C4-2B (cell line): ENCODE measurements around the gene UBE2F.

ENCODE experiments used
- ZFX ChIP-seq: fragments of 450-650 bp; IDR thresholded peaks from 2 replicates; pipeline ENCODE4 v1.6.1; 2017
- TF ChIP-seq, protein P1 (sequence below): fragments of 450-650 bp; conservative IDR thresholded peaks from 2 replicates; pipeline ENCODE4 v1.5.1; 2017; ENCODE audit warnings: mild to moderate bottlenecking

DNA sequence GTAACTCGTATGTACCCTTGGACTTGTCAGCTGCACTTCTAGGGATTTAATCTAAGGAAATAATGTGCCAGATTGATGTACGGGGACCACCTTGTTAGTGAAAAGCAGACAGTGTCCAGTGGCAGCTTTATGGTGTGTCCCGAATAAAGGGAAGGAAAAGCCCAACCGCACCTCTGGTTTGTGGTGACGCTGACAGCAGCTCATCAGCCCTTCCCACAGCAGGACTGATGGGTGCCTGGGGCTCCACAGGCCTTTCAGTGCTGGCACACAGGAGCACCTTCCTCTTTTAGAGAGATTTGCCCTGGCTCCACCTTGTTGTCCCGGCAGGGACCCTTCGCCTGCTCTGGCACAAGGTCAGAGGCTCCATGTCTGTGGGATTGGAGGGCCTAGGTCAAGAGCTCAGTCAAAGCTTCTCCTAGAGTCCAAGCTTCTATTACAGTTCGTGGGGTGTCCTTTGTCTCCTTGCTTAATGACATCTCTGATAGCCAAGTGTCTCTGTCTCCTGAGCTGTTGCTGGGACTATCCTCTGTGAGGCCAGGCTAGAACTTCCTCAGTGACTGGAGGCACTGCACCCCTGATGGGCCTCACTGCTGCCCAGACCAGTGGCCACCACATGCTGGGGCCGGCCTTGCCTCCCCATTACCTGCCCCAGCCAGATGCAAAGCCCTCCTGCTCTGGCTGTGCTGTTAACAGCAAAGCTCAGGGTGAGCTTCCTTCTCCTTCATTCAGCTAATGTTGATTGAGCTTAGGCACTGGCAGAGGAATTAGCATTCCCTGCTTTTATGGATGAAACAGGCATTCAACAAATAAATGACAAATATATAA, 61.0 kb downstream of the UBE2F start:
- TF ChIP-seq, protein P1, sequence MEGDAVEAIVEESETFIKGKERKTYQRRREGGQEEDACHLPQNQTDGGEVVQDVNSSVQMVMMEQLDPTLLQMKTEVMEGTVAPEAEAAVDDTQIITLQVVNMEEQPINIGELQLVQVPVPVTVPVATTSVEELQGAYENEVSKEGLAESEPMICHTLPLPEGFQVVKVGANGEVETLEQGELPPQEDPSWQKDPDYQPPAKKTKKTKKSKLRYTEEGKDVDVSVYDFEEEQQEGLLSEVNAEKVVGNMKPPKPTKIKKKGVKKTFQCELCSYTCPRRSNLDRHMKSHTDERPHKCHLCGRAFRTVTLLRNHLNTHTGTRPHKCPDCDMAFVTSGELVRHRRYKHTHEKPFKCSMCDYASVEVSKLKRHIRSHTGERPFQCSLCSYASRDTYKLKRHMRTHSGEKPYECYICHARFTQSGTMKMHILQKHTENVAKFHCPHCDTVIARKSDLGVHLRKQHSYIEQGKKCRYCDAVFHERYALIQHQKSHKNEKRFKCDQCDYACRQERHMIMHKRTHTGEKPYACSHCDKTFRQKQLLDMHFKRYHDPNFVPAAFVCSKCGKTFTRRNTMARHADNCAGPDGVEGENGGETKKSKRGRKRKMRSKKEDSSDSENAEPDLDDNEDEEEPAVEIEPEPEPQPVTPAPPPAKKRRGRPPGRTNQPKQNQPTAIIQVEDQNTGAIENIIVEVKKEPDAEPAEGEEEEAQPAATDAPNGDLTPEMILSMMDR, result no peak
- no peak for TF ChIP-seq ZFX
